Vagina (tissue), 2 donors: ENCODE measurements around the gene ANAPC10. TPM values are rescaled to one million over a fixed set of nuclear protein-coding genes. Genes with fewer than 3 reads are reported as not detected.

Experiments used
- DNase-seq, 2 donors: peaks; one replicate each; pipeline ENCODE4 v3.0.0-alpha.2; 2017; ENCODE audit errors: extremely low spot score in 2 of 2
- H3K27ac ChIP-seq: fragments of 200-600 bp; sonication (generic); one replicate; pipeline ENCODE4 v1.5.1; 2019
- H3K27me3 ChIP-seq: fragments of 200-600 bp; sonication (generic); one replicate; pipeline ENCODE4 v1.5.1; 2019
- H3K36me3 ChIP-seq, 2 donors: fragments of 200-600 bp; sonication (generic); one replicate each; pipeline ENCODE4 v1.5.1; 2017 to 2019
- H3K4me1 ChIP-seq: fragments of 200-600 bp; sonication (generic); one replicate; pipeline ENCODE4 v1.5.1; 2019
- H3K4me3 ChIP-seq, 2 donors: fragments of 200-600 bp; sonication (generic); 1 replicate in 1 of 2; 2 replicates in 1 of 2; pipeline ENCODE4 v1.5.1; 2016 to 2019
- H3K9me3 ChIP-seq: fragments of 200-600 bp; sonication (generic); one replicate; pipeline ENCODE4 v1.5.1; 2019
- CTCF ChIP-seq, 3 experiments: fragments of 450-650 bp in 2 of 3; fragments of 200-600 bp in 1 of 3; sonication (generic) in 1 of 3; IDR thresholded peaks; one replicate each; pipeline ENCODE4 v1.5.1; 2017 to 2019; ENCODE audit warnings: antibody characterized with exemption in 3 of 3, mild to moderate bottlenecking in 2 of 3, moderate library complexity in 2 of 3
- POLR2A ChIP-seq, 2 donors: fragments of 450-650 bp; IDR thresholded peaks; one replicate each; pipeline ENCODE4 v1.6.1; 2017; ENCODE audit warnings: antibody characterized with exemption in 2 of 2, mild to moderate bottlenecking in 2 of 2, moderate library complexity in 2 of 2
- POLR2AphosphoS5 ChIP-seq, 2 donors: sonication (generic); formaldehyde crosslinking; IDR thresholded peaks; one replicate each; pipeline ENCODE4 v1.9.0; 2017; ENCODE audit warnings: antibody characterized with exemption in 2 of 2, mild to moderate bottlenecking in 2 of 2, low read depth in 1 of 2; ENCODE audit not compliant: insufficient read depth in 1 of 2
- intact Hi-C: fragments of 100-400 bp; cut with DNase I; formaldehyde crosslinking; loops from one replicate; pipeline ENCODE4 v1.15.1; 2023
- total RNA-seq: library from RNA; depleted of rRNA; stranded (reverse); fragments of >200 nt; gene quantifications from one replicate; pipeline ENCODE4 v1.2.3, GENCODE V29; 2016

The ANAPC10 gene
- total RNA-seq, 1 donor from 2014 or later: 17.4 TPM

GRCh38 chr4:145041378-145041777 lies 56.6 kb downstream of the ANAPC10 start:
- intact Hi-C loops: no loop called here
- H3K9me3 ChIP-seq: no peaks in the 10 kb centered on the region
- H3K4me3 ChIP-seq: no peak overlapping the region
- no peaks in the 10 kb centered on the region for H3K36me3 ChIP-seq
- peaks cover 7% of the 10 kb centered on the region for H3K4me1 ChIP-seq
- H3K27ac ChIP-seq: no peak overlapping the region
- no peaks in the 10 kb centered on the region for H3K27me3 ChIP-seq
- TF ChIP-seq POLR2AphosphoS5 (IDR thresholded peaks at IDR 0.05; ENCODE audit: insufficient read depth in 1 of 2, low read depth in 1 of 2) (no peak), CTCF (IDR thresholded peaks at IDR 0.05) (no peak), POLR2A (IDR thresholded peaks at IDR 0.05) (no peak)
- no peak for DNase-seq

GRCh38 chr4:145035494-145036136 lies 62.4 kb downstream of the ANAPC10 start:
- H3K27ac ChIP-seq: no peak overlapping the region
- H3K36me3 ChIP-seq: peaks cover 0 to 6% of the 10 kb centered on the region in 2 donors
- no peaks in the 10 kb centered on the region for H3K9me3 ChIP-seq
- no peak for DNase-seq
- TF ChIP-seq POLR2A (IDR thresholded peaks at IDR 0.05): no peak
- TF ChIP-seq CTCF (IDR thresholded peaks at IDR 0.05): no peak
- no peak for TF ChIP-seq POLR2AphosphoS5 (IDR thresholded peaks at IDR 0.05; ENCODE audit: insufficient read depth in 1 of 2, low read depth in 1 of 2)
- H3K27me3 ChIP-seq: no peaks in the 10 kb centered on the region
- H3K4me3 ChIP-seq: no peak overlapping the region
- intact Hi-C loops: no loop called here
- no peaks in the 10 kb centered on the region for H3K4me1 ChIP-seq

GRCh38 chr4:145034727-145035211 lies 63.2 kb downstream of the ANAPC10 start:
- Histone ChIP-seq H3K4me1 (no peaks in the 10 kb centered on the region), H3K27ac (no peak overlapping the region), H3K36me3 (peaks cover 0 to 6% of the 10 kb centered on the region in 2 donors), H3K27me3 (no peaks in the 10 kb centered on the region), H3K9me3 (no peaks in the 10 kb centered on the region), H3K4me3 (no peak overlapping the region)
- TF ChIP-seq POLR2AphosphoS5 (IDR thresholded peaks at IDR 0.05; ENCODE audit: insufficient read depth in 1 of 2, low read depth in 1 of 2) (no peak), POLR2A (IDR thresholded peaks at IDR 0.05) (no peak), CTCF (IDR thresholded peaks at IDR 0.05) (no peak)
- DNase-seq: no peak
- intact Hi-C loops: no loop called here

GRCh38 chr4:145019346-145019745 lies 78.7 kb downstream of the ANAPC10 start:
- no peak for DNase-seq
- intact Hi-C loops: no loop called here
- Histone ChIP-seq H3K4me3 (no peak overlapping the region), H3K27ac (no peak overlapping the region), H3K27me3 (no peaks in the 10 kb centered on the region), H3K4me1 (no peaks in the 10 kb centered on the region), H3K36me3 (no peaks in the 10 kb centered on the region), H3K9me3 (peaks cover 7% of the 10 kb centered on the region)
- TF ChIP-seq POLR2AphosphoS5 (IDR thresholded peaks at IDR 0.05; ENCODE audit: insufficient read depth in 1 of 2, low read depth in 1 of 2) (no peak), CTCF (IDR thresholded peaks at IDR 0.05) (no peak)

GRCh38 chr4:145014365-145014764 lies 83.6 kb downstream of the ANAPC10 start:
- Histone ChIP-seq H3K27me3 (no peaks in the 10 kb centered on the region), H3K9me3 (no peaks in the 10 kb centered on the region), H3K4me3 (no peak overlapping the region), H3K27ac (no peak overlapping the region), H3K4me1 (peaks cover 10% of the 10 kb centered on the region), H3K36me3 (no peaks in the 10 kb centered on the region)
- no peak for DNase-seq
- intact Hi-C loops: no loop called here
- TF ChIP-seq POLR2A (IDR thresholded peaks at IDR 0.05) (no peak), CTCF (IDR thresholded peaks at IDR 0.05) (no peak), POLR2AphosphoS5 (IDR thresholded peaks at IDR 0.05; ENCODE audit: insufficient read depth in 1 of 2, low read depth in 1 of 2) (no peak)
